ENCODE results near the gene UBE2Q2. TPM values are rescaled to one million over a fixed set of nuclear protein-coding genes. Genes with fewer than 3 reads are reported as not detected.

Gene UBE2Q2
- polyA plus RNA-seq, 2 of the 4 experiments (the other 2 are of a cell fraction) = 36.5 to 50.6 TPM

DNA sequence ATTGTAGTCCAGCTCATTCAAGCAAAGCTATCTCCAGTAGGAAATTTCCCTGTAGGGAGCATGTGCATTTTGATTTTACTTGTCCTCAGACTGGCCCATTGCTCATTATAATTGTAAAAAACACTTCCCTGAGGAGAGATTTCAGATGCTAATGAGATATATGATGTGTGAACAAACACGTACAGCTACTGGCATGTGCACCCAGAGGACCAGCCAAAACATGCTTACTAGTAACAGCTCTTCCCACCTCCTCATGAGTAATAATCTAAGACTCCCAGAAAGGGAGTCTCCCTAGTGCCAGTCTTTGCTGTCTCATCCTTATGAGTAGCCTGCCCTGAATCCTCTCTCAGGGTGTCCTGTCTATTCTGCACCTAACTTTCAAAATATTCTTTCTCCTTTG lies 103.8 kb downstream of the UBE2Q2 start:
- Histone ChIP-seq H3K4me1 (0 out of 3 replicates have a peak, but pooled peaks cover 4% of the 10 kb centered on the region), H3K4me3 (no peak overlapping the region), H3K4me2 (no peak overlapping the region), H3K9me3 (no peaks in the 10 kb centered on the region), H3K27ac (no peak overlapping the region)
- CTCF ChIA-PET = no interaction called here
- 29% methylated on average over 1 of the region's 1 CpG for WGBS (ENCODE audit: missing lambda C conversion rate)
- TF ChIP-seq MAZ (IDR thresholded peaks at IDR 0.05; ENCODE audit: borderline replicate concordance, low read depth, low read length) = no peak
- no peak for TF ChIP-seq NPAS2 (CRISPR knock-in tag; IDR thresholded peaks at IDR 0.05; ENCODE audit: borderline replicate concordance)
- no peak for TF ChIP-seq ZC3H11A (IDR thresholded peaks at IDR 0.05)
- TF ChIP-seq, protein P1, sequence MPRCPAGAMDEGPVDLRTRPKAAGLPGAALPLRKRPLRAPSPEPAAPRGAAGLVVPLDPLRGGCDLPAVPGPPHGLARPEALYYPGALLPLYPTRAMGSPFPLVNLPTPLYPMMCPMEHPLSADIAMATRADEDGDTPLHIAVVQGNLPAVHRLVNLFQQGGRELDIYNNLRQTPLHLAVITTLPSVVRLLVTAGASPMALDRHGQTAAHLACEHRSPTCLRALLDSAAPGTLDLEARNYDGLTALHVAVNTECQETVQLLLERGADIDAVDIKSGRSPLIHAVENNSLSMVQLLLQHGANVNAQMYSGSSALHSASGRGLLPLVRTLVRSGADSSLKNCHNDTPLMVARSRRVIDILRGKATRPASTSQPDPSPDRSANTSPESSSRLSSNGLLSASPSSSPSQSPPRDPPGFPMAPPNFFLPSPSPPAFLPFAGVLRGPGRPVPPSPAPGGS (IDR thresholded peaks at IDR 0.05) = no peak
- TF ChIP-seq, protein P2, sequence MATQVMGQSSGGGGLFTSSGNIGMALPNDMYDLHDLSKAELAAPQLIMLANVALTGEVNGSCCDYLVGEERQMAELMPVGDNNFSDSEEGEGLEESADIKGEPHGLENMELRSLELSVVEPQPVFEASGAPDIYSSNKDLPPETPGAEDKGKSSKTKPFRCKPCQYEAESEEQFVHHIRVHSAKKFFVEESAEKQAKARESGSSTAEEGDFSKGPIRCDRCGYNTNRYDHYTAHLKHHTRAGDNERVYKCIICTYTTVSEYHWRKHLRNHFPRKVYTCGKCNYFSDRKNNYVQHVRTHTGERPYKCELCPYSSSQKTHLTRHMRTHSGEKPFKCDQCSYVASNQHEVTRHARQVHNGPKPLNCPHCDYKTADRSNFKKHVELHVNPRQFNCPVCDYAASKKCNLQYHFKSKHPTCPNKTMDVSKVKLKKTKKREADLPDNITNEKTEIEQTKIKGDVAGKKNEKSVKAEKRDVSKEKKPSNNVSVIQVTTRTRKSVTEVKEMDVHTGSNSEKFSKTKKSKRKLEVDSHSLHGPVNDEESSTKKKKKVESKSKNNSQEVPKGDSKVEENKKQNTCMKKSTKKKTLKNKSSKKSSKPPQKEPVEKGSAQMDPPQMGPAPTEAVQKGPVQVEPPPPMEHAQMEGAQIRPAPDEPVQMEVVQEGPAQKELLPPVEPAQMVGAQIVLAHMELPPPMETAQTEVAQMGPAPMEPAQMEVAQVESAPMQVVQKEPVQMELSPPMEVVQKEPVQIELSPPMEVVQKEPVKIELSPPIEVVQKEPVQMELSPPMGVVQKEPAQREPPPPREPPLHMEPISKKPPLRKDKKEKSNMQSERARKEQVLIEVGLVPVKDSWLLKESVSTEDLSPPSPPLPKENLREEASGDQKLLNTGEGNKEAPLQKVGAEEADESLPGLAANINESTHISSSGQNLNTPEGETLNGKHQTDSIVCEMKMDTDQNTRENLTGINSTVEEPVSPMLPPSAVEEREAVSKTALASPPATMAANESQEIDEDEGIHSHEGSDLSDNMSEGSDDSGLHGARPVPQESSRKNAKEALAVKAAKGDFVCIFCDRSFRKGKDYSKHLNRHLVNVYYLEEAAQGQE (IDR thresholded peaks at IDR 0.05) = no peak
- TF ChIP-seq MAFK (IDR thresholded peaks at IDR 0.05; ENCODE audit: partially characterized antibody) = no peak
- TF ChIP-seq HDAC2 (IDR thresholded peaks at IDR 0.05) = no peak
- TF ChIP-seq CEBPB (IDR thresholded peaks at IDR 0.05) = no peak
- TF ChIP-seq SMC3 (IDR thresholded peaks at IDR 0.05) = no peak
- TF ChIP-seq POLR2AphosphoS2 (conservative IDR thresholded peaks at IDR 0.05; ENCODE audit: low read length) = no peak
- TF ChIP-seq RCOR1 (IDR thresholded peaks at IDR 0.05; ENCODE audit: low read depth, low read length) = no peak
- POLR2A ChIA-PET = no interaction called here
- FAIRE-seq (no peak), DNase-seq (ENCODE audit: low read depth in 1 of 2, low spot score in 1 of 2) (peak in 1 of 2 experiments; percentile 27), ATAC-seq (peak; percentile 60 to 66; a peak in 4 of 6 replicates)

DNA sequence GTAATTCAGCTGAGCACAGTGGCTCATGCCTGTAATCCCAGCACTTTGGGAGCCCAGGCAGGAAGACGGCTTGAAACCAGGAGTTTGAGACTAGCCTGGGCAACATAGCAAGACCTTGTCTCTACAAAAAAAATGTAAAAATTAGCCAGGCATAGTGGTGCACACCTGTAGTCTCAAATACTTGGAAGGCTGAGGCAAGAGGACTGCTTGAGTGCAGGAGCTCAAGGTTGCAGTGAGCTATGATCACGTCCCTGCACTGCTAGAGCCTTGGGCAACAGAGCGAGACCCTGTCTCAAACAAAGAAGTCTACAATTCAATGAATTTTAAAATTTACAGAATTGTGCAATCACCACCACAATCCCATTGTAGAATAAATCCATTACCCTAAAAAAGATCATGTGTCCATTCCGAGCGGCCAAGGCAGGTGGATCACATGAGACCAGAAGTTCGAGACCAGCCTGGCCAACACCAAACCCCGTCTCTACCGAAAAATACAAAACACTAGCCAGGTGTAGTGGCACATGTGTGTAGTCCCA lies 105.6 kb downstream of the UBE2Q2 start:
- CTCF ChIA-PET = no interaction called here
- POLR2A ChIA-PET = no interaction called here

More for the DNA sequence above, 105.6 kb downstream of the UBE2Q2 start:
- no peak overlapping the region for H3K27ac ChIP-seq
- H3K9me3 ChIP-seq = no peaks in the 10 kb centered on the region
- no peak for DNase-seq (ENCODE audit: low read depth in 1 of 2, low spot score in 1 of 2)
- H3K4me1 ChIP-seq = 0 out of 3 replicates have a peak, but pooled peaks cover 4% of the 10 kb centered on the region
- no peak for ATAC-seq
- TF ChIP-seq CEBPB (IDR thresholded peaks at IDR 0.05) (peak in 1 of 2 experiments; percentile 14; a peak in 1 of 4 replicates), FOSB (CRISPR knock-in tag; IDR thresholded peaks at IDR 0.05) (no peak)
- 77% methylated on average over 8 of the region's 8 CpGs for WGBS (ENCODE audit: missing lambda C conversion rate)
- FAIRE-seq = no peak
- no peak overlapping the region for H3K4me2 ChIP-seq
- H3K4me3 ChIP-seq = no peak overlapping the region

Small RNA genes lying within 50 kb of the gene (small RNA-seq; reads per million reads assigned to genes)
- gene RN7SL510P = 0 reads per million in 6 experiments

Other genes starting within 250 kb of the UBE2Q2 start
- gene SNUPN, start 217.7 kb upstream of the UBE2Q2 start, polyA plus RNA-seq (2011; rRNA removed) = 33.6 and 38.5 TPM in 2 replicates
- gene SNUPN, start 217.7 kb upstream of the UBE2Q2 start, polyA plus RNA-seq (2017; fragmentation: RNase III; extraction: RNeasy Plus Mini Kit Qiagen cat#74134 plus additional on column Dnase treatment) = 29.2 to 30.1 TPM (median 30.1 TPM) in 3 replicates
- gene IMP3, start 203.2 kb upstream of the UBE2Q2 start, polyA plus RNA-seq (2011; rRNA removed) = 80.6 and 94.7 TPM in 2 replicates
- gene IMP3, start 203.2 kb upstream of the UBE2Q2 start, polyA plus RNA-seq (2017; fragmentation: RNase III; extraction: RNeasy Plus Mini Kit Qiagen cat#74134 plus additional on column Dnase treatment) = 87.1 to 90.0 TPM (median 88.6 TPM) in 3 replicates
- gene SNX33, start 195.5 kb upstream of the UBE2Q2 start, polyA plus RNA-seq (2011; rRNA removed) = 8.4 and 10.7 TPM in 2 replicates
- gene SNX33, start 195.5 kb upstream of the UBE2Q2 start, polyA plus RNA-seq (2017; fragmentation: RNase III; extraction: RNeasy Plus Mini Kit Qiagen cat#74134 plus additional on column Dnase treatment) = 8.1 to 11.6 TPM (median 11.2 TPM) in 3 replicates
- 0.01 TPM in 2 replicates for gene CSPG4, start 130.6 kb upstream of the UBE2Q2 start, polyA plus RNA-seq (2011; rRNA removed)
- 0.01 to 0.06 TPM (median 0.04 TPM) in 3 replicates for gene CSPG4, start 130.6 kb upstream of the UBE2Q2 start, polyA plus RNA-seq (2017; fragmentation: RNase III; extraction: RNeasy Plus Mini Kit Qiagen cat#74134 plus additional on column Dnase treatment)
- 123 and 133 TPM in 2 replicates for gene FBXO22, start 60.4 kb downstream of the UBE2Q2 start, polyA plus RNA-seq (2011; rRNA removed)
- 74.6 to 76.2 TPM (median 75.1 TPM) in 3 replicates for gene FBXO22, start 60.4 kb downstream of the UBE2Q2 start, polyA plus RNA-seq (2017; fragmentation: RNase III; extraction: RNeasy Plus Mini Kit Qiagen cat#74134 plus additional on column Dnase treatment)
- gene NRG4, start 169.0 kb downstream of the UBE2Q2 start, polyA plus RNA-seq (2011; rRNA removed) = 8.0 and 9.2 TPM in 2 replicates
- gene NRG4, start 169.0 kb downstream of the UBE2Q2 start, polyA plus RNA-seq (2017; fragmentation: RNase III; extraction: RNeasy Plus Mini Kit Qiagen cat#74134 plus additional on column Dnase treatment) = 0.56 to 2.2 TPM (median 1.00 TPM) in 3 replicates
- gene TMEM266, start 216.5 kb downstream of the UBE2Q2 start, polyA plus RNA-seq (2011; rRNA removed) = 0.08 and 0.09 TPM in 2 replicates
- gene TMEM266, start 216.5 kb downstream of the UBE2Q2 start, polyA plus RNA-seq (2017; fragmentation: RNase III; extraction: RNeasy Plus Mini Kit Qiagen cat#74134 plus additional on column Dnase treatment) = 0.05 to 0.06 TPM in 2 of 3 replicates, not detected in the other

Measured in A549 (cell line).